Panc1 (cell line): ENCODE results near the gene INPPL1.

Experiments used
- POLR2AphosphoS5 ChIP-seq: IDR thresholded peaks from 2 replicates; pipeline ENCODE4 v1.6.1; 2012; ENCODE audit warnings: mild to moderate bottlenecking, low read depth, low read length, moderate library complexity
- TCF7L2 ChIP-seq: IDR thresholded peaks from 2 replicates; pipeline ENCODE4 v1.6.1; 2011; ENCODE audit warnings: mild to moderate bottlenecking, low read depth, low read length, inconsistent platforms
- TF ChIP-seq, protein P1 (sequence below): fragments of 450-650 bp; IDR thresholded peaks from 2 replicates; pipeline ENCODE4 v1.5.1; 2017; ENCODE audit warnings: mild to moderate bottlenecking

GRCh38 chr11:72204886-72205285, 19.7 kb upstream of the INPPL1 start:
- TF ChIP-seq POLR2AphosphoS5 (no peak), TCF7L2 (no peak)
- TF ChIP-seq, protein P1, sequence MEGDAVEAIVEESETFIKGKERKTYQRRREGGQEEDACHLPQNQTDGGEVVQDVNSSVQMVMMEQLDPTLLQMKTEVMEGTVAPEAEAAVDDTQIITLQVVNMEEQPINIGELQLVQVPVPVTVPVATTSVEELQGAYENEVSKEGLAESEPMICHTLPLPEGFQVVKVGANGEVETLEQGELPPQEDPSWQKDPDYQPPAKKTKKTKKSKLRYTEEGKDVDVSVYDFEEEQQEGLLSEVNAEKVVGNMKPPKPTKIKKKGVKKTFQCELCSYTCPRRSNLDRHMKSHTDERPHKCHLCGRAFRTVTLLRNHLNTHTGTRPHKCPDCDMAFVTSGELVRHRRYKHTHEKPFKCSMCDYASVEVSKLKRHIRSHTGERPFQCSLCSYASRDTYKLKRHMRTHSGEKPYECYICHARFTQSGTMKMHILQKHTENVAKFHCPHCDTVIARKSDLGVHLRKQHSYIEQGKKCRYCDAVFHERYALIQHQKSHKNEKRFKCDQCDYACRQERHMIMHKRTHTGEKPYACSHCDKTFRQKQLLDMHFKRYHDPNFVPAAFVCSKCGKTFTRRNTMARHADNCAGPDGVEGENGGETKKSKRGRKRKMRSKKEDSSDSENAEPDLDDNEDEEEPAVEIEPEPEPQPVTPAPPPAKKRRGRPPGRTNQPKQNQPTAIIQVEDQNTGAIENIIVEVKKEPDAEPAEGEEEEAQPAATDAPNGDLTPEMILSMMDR, result no peak
